RPMI8226 (cell line): ENCODE results near the gene CIP2A.
A peak's percentile ranks its signal among the peaks of the same experiment; 100 is the strongest.
"Not testable (repeated sequence)": the region's sequence is repeated elsewhere in the genome, so short reads cannot be mapped to it uniquely, and the experiment has no call there.

ENCODE experiments used
- DNase-seq: peaks from one replicate; pipeline ENCODE4 v3.0.0-alpha.2; 2015

Gene CIP2A

GRCh38 chr3:108589081-108589997 lies at the start of gene CIP2A, which contains the start of gene DZIP3:
Gene CIP2A, minus strand, starts transcription at chr3:108589438. Its CDS starts 63 bp downstream, at chr3:108589375.
Gene DZIP3, plus strand, starts transcription at chr3:108589722. Its CDS starts 15,685 bp downstream, at chr3:108605407.
- DNase-seq: peak; percentile 90

GRCh38 chr3:108629974-108630373 lies 40.7 kb upstream of the CIP2A start:
- no peak for DNase-seq

- no peak for DNase-seq
Observed at GRCh38 chr3:108623504-108623903, 34.3 kb upstream of the CIP2A start.

- no peak for DNase-seq
Observed at GRCh38 chr3:108620250-108620649, 31.0 kb upstream of the CIP2A start.

GRCh38 chr3:108616090-108616489 lies 26.9 kb upstream of the CIP2A start:
- DNase-seq: not testable (repeated sequence)

- no peak for DNase-seq
Observed at GRCh38 chr3:108610651-108611050, 21.4 kb upstream of the CIP2A start.

- DNase-seq: no peak
Observed at GRCh38 chr3:108608750-108609149, 19.5 kb upstream of the CIP2A start.

- DNase-seq: no peak
Observed at GRCh38 chr3:108605491-108605890, 16.3 kb upstream of the CIP2A start.

- DNase-seq: no peak
Observed at GRCh38 chr3:108605028-108605427, 15.8 kb upstream of the CIP2A start.

- no peak for DNase-seq
Observed at GRCh38 chr3:108603691-108604090, 14.5 kb upstream of the CIP2A start.

- DNase-seq: no peak
Observed at GRCh38 chr3:108602935-108603294, 13.7 kb upstream of the CIP2A start.

- DNase-seq: no peak
Observed at GRCh38 chr3:108602249-108602934, 13.2 kb upstream of the CIP2A start.

GRCh38 chr3:108599677-108600409 lies 10.6 kb upstream of the CIP2A start:
- no peak for DNase-seq

GRCh38 chr3:108598375-108598774 lies 9.1 kb upstream of the CIP2A start:
- no peak for DNase-seq

- DNase-seq: no peak
Observed at GRCh38 chr3:108595321-108595720, 6.1 kb upstream of the CIP2A start.

GRCh38 chr3:108590460-108590859 lies 1.2 kb upstream of the CIP2A start:
- peak; percentile 4 for DNase-seq

- no peak for DNase-seq
Observed at GRCh38 chr3:108589998-108590323, 723 bp upstream of the CIP2A start.

- DNase-seq: peak; percentile 3
Observed at GRCh38 chr3:108588601-108589000, 637 bp downstream of the CIP2A start.

GRCh38 chr3:108578064-108578463 lies 11.2 kb downstream of the CIP2A start:
- no peak for DNase-seq

GRCh38 chr3:108569336-108569735 lies 19.9 kb downstream of the CIP2A start:
- no peak for DNase-seq

- DNase-seq: no peak
Observed at GRCh38 chr3:108566599-108566998, 22.6 kb downstream of the CIP2A start.

GRCh38 chr3:108565506-108565905 lies 23.7 kb downstream of the CIP2A start:
- no peak for DNase-seq

GRCh38 chr3:108564564-108564963 lies 24.7 kb downstream of the CIP2A start:
- DNase-seq: no peak

- no peak for DNase-seq
Observed at GRCh38 chr3:108562565-108562964, 26.7 kb downstream of the CIP2A start.
